IMR-90 (cell line): Measurements from ENCODE around the gene OR52E8. TPM values are rescaled to one million over a fixed set of nuclear protein-coding genes. Genes with fewer than 3 reads are reported as not detected.

Source experiments
- ATAC-seq: fragments of 200-7000 bp; cut with Tn5 transposase; 2 replicates; pipeline ENCODE4 v1.9.1; 2020; ENCODE audit warnings: low read depth, mild to moderate bottlenecking, moderate library complexity
- BruUV-seq: library from RNA; stranded (reverse); fragments of 400-500 nt; replicated peaks from 2 replicates; lab custom pipeline; 2021; lab: Mats Ljungman, UMichigan
- CTCF ChIA-PET: fragments of 300-600 bp; formaldehyde crosslinking; extraction: SDS; loops from one replicate; lab custom pipeline; 2021; ENCODE audit warnings: antibody characterized with exemption; lab: Yijun Ruan, JAX
- POLR2A ChIA-PET: fragments of 300-600 bp; sonication (Branson Sonifier 250); formaldehyde crosslinking; loops from one replicate; lab custom pipeline; 2022; ENCODE audit warnings: antibody characterized with exemption; ENCODE audit not compliant: unreplicated experiment; lab: Charles Lee
- DNase-seq: peaks from one replicate; pipeline ENCODE4 v3.0.0; 2013
- H2AFZ ChIP-seq: replicated peaks from 2 replicates; pipeline ENCODE3; 2013; ENCODE audit warnings: low read length, mild to moderate bottlenecking; ENCODE audit not compliant: poor library complexity
- H2AK5ac ChIP-seq: 2 replicates; pipeline ENCODE4 v1.6.1; 2013; ENCODE audit warnings: low read depth, low read length, inconsistent platforms
- H2AK9ac ChIP-seq: replicated peaks from 2 replicates; pipeline ENCODE3; 2013; ENCODE audit warnings: mild to moderate bottlenecking, low read depth, low read length, moderate library complexity; ENCODE audit not compliant: poor library complexity
- H2BK120ac ChIP-seq: 2 replicates; pipeline ENCODE4 v1.6.1; 2013; ENCODE audit warnings: low read depth, low read length, inconsistent platforms
- H2BK15ac ChIP-seq: 3 replicates; pipeline ENCODE4 v1.6.1; 2013; ENCODE audit warnings: low read depth, low read length, inconsistent platforms
- H2BK20ac ChIP-seq: 2 replicates; pipeline ENCODE4 v1.6.1; 2013; ENCODE audit warnings: low read depth, mild to moderate bottlenecking, inconsistent platforms, low read length, moderate library complexity
- H2BK5ac ChIP-seq: 2 replicates; pipeline ENCODE4 v1.6.1; 2013; ENCODE audit warnings: mild to moderate bottlenecking, low read depth, low read length, inconsistent platforms; ENCODE audit not compliant: poor library complexity, severe bottlenecking
- H3K14ac ChIP-seq: replicated peaks from 2 replicates; pipeline ENCODE4 v1.6.1; 2013; ENCODE audit warnings: low read depth, low read length, inconsistent platforms
- H3K18ac ChIP-seq: 2 replicates; pipeline ENCODE4 v1.6.1; 2013; ENCODE audit warnings: low read depth, low read length, control low read depth
- H3K23ac ChIP-seq: 2 replicates; pipeline ENCODE4 v1.6.1; 2013; ENCODE audit warnings: low read depth, low read length, inconsistent platforms
- H3K27ac ChIP-seq: 2 replicates; pipeline ENCODE4 v1.5.1; 2013; ENCODE audit warnings: mild to moderate bottlenecking, control low read depth, low read length; ENCODE audit not compliant: insufficient read depth
- H3K27me3 ChIP-seq: 2 replicates; pipeline ENCODE4 v1.6.1; 2013; ENCODE audit warnings: low read length; ENCODE audit not compliant: control insufficient read depth, insufficient read depth
- H3K36me3 ChIP-seq: 2 replicates; pipeline ENCODE4 v1.6.1; 2013; ENCODE audit warnings: low read length, mixed read lengths; ENCODE audit not compliant: control insufficient read depth, insufficient read depth
- H3K4ac ChIP-seq: 2 replicates; pipeline ENCODE4 v1.6.1; 2013; ENCODE audit warnings: low read depth, low read length, inconsistent platforms
- H3K4me1 ChIP-seq: 2 replicates; pipeline ENCODE4 v1.6.1; 2013; ENCODE audit warnings: low read length, mixed read lengths; ENCODE audit not compliant: control insufficient read depth, insufficient read depth
- H3K4me2 ChIP-seq: 2 replicates; pipeline ENCODE4 v1.6.1; 2013; ENCODE audit warnings: low read depth, mild to moderate bottlenecking, control low read depth, low read length, moderate library complexity
- H3K4me3 ChIP-seq: 2 replicates; pipeline ENCODE4 v1.5.1; 2013; ENCODE audit warnings: low read depth, mild to moderate bottlenecking, control low read depth, low read length, moderate library complexity; ENCODE audit not compliant: insufficient read depth
- H3K56ac ChIP-seq: 2 replicates; pipeline ENCODE4 v1.6.1; 2013; ENCODE audit warnings: low read length, inconsistent platforms; ENCODE audit not compliant: insufficient read depth; ENCODE audit errors: extremely low read depth
- H3K79me1 ChIP-seq, 2 experiments: 2 replicates each; pipeline ENCODE4 v1.6.1; 2013; ENCODE audit warnings: low read length in 2 of 2, inconsistent platforms in 1 of 2, low read depth in 1 of 2
- H3K9ac ChIP-seq: 2 replicates; pipeline ENCODE4 v1.6.1; 2013; ENCODE audit warnings: low read depth, low read length, control low read depth
- H3K9me1 ChIP-seq: 2 replicates; pipeline ENCODE4 v1.6.1; 2013; ENCODE audit warnings: low read length, inconsistent platforms; ENCODE audit not compliant: insufficient read depth
- H3K9me3 ChIP-seq: 2 replicates; pipeline ENCODE4 v1.6.1; 2013; ENCODE audit warnings: low read length; ENCODE audit not compliant: control insufficient read depth, insufficient read depth
- H4K20me1 ChIP-seq: 2 replicates; pipeline ENCODE4 v1.6.1; 2013; ENCODE audit warnings: low read length, inconsistent platforms; ENCODE audit not compliant: insufficient read depth
- H4K5ac ChIP-seq: 2 replicates; pipeline ENCODE4 v1.6.1; 2013; ENCODE audit warnings: mild to moderate bottlenecking, low read depth, low read length, control low read depth
- H4K8ac ChIP-seq, 2 experiments: 2 replicates each; pipeline ENCODE4 v1.6.1; 2013; ENCODE audit warnings: low read depth in 2 of 2, low read length in 2 of 2, control low read depth in 1 of 2, inconsistent platforms in 1 of 2
- H4K91ac ChIP-seq: 2 replicates; pipeline ENCODE4 v1.6.1; 2013; ENCODE audit warnings: low read depth, low read length, inconsistent platforms; ENCODE audit not compliant: insufficient read depth
- CEBPB ChIP-seq: IDR thresholded peaks from 2 replicates; pipeline ENCODE4 v1.6.1; 2012; ENCODE audit warnings: low read depth, low read length, improper control_type of control experiment
- CTCF ChIP-seq: conservative IDR thresholded peaks from 2 replicates; pipeline ENCODE4 v1.5.1; 2012; ENCODE audit warnings: mild to moderate bottlenecking, low read depth, low read length, improper control_type of control experiment
- MXI1 ChIP-seq: IDR thresholded peaks from 2 replicates; pipeline ENCODE4 v1.6.1; 2012; ENCODE audit warnings: low read depth, mild to moderate bottlenecking, low read length, moderate library complexity, borderline replicate concordance
- NFE2L2 ChIP-seq: fragments of 150-350 bp; IDR thresholded peaks from 2 replicates; pipeline ENCODE4 v1.6.1; 2016; ENCODE audit warnings: low read depth, mild to moderate bottlenecking, low read length
- POLR2A ChIP-seq: IDR thresholded peaks from 2 replicates; pipeline ENCODE4 v1.6.1; 2012; ENCODE audit warnings: mild to moderate bottlenecking, low read depth, low read length
- RCOR1 ChIP-seq: IDR thresholded peaks from 2 replicates; pipeline ENCODE4 v1.6.1; 2012; ENCODE audit warnings: mild to moderate bottlenecking, low read length, improper control_type of control experiment; ENCODE audit not compliant: insufficient replicate concordance
- USF2 ChIP-seq: fragments of 150-350 bp; IDR thresholded peaks from 2 replicates; pipeline ENCODE4 v1.6.1; 2017; ENCODE audit warnings: mild to moderate bottlenecking, antibody characterized with exemption, low read length, low read depth
- WGBS, 2 experiments: methylation state at CpG; one replicate each; pipeline versions ENCODE4 v1.1.5 to v1.1.7; 2013; ENCODE audit warnings: missing lambda C conversion rate in 2 of 2; ENCODE audit not compliant: insufficient read length in 1 of 2; ENCODE audit errors: extremely low coverage in 2 of 2; 5-methylcytosine and 5-hydroxymethylcytosine counted together
- dilution Hi-C: fragments of 300-500 bp; cut with HindIII; formaldehyde crosslinking; loops from one replicate; pipeline ENCODE4 v1.14.3; 2018; ENCODE audit warnings: low sequenced_read_pairs; ENCODE audit not compliant: unreplicated experiment
- in situ Hi-C: fragments of 300-500 bp; cut with MboI; formaldehyde crosslinking; loops from 3 replicates; pipeline ENCODE4 v1.14.3; 2019; ENCODE audit warnings: low sequenced_read_pairs, inconsistent platforms, mixed read lengths
- intact Hi-C: fragments of 100-400 bp; cut with micrococcal nuclease; formaldehyde crosslinking; loops from 2 replicates; pipeline ENCODE4 v1.10.0; 2022
- polyA plus RNA-seq, 3 experiments: library from polyadenylated mRNA; depleted of rRNA; stranded (reverse); fragments of >200 nt; gene quantifications; 2 replicates each; pipeline ENCODE4 v1.2.3, GENCODE V29; 2012; ENCODE audit warnings: low replicate concordance in 1 of 3
- total RNA-seq: library from RNA; depleted of rRNA; stranded (reverse); fragments of >200 nt; gene quantifications from 2 replicates; pipeline ENCODE4 v1.2.3, GENCODE V29; 2012
- TF ChIP-seq, protein P1 (sequence below): fragments of 150-350 bp; IDR thresholded peaks from 2 replicates; pipeline ENCODE4 v1.6.1; 2016; ENCODE audit warnings: low read depth, mild to moderate bottlenecking, low read length, moderate library complexity, borderline replicate concordance

The OR52E8 gene
- total and polyA plus RNA-seq, 2 of the 4 experiments (the other 2 are of a cell fraction): not detected

DNA sequence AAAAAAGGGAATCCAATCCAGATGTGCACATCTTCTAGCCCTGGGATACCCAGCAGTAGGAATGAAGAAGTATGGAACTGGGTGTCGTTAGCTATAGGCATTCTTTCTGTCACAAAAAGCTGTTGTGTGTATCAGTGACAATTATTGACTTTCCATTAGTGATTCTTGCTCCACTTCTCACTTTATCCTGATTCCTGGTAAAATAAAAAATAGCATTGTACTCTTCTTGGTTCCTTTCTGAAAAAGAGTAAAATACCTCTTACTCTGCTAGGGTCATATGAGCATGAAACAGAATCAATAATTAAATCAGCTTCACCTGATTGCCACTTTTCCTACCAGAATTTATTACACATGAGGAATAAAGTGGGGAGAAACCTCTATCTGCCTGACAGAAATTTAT is 15.7 kb downstream of the OR52E8 start, which contains the start of gene OR52E6:
Gene OR52E6 (minus strand): TSS at position 101 of the 400 bp plus-strand sequence. CDS start 0 bp downstream, at position 101.
- H4K5ac ChIP-seq: no peak within 1 kb of the TSS
- in situ Hi-C loops: no loop called here
- H3K79me1 ChIP-seq: no peaks in the 10 kb centered on the region
- H4K8ac ChIP-seq: no peak within 1 kb of the TSS
- CTCF ChIA-PET: no interaction called here
- ATAC-seq: no peak
- DNase-seq: no peak
- no peak within 1 kb of the TSS for H2BK5ac ChIP-seq
- H3K4ac ChIP-seq: no peak within 1 kb of the TSS
- BruUV-seq: no TSS peak
- no peak within 1 kb of the TSS for H2BK15ac ChIP-seq
- no peak within 1 kb of the TSS for H4K91ac ChIP-seq
- H3K36me3 ChIP-seq: no peaks in the 10 kb centered on the region
- no peak within 1 kb of the TSS for H2AK5ac ChIP-seq
- dilution Hi-C loops: no loop called here
- H3K4me2 ChIP-seq: no peak within 1 kb of the TSS
- no peaks in the 10 kb centered on the region for H3K27me3 ChIP-seq
- no peak within 1 kb of the TSS for H3K18ac ChIP-seq
- no peak within 1 kb of the TSS for H3K9ac ChIP-seq
- H3K9me1 ChIP-seq: no peaks in the 10 kb centered on the region
- no peak within 1 kb of the TSS for H3K56ac ChIP-seq
- 0 out of 2 replicates have a peak, but pooled peaks cover 2% of the 10 kb centered on the region for H3K9me3 ChIP-seq
- no peak within 1 kb of the TSS for H2AK9ac ChIP-seq
- POLR2A ChIA-PET: no interaction called here
- no peak within 1 kb of the TSS for H3K23ac ChIP-seq
- H2BK20ac ChIP-seq: no peak within 1 kb of the TSS
- no peak within 1 kb of the TSS for H3K27ac ChIP-seq
- TF ChIP-seq, protein P1, sequence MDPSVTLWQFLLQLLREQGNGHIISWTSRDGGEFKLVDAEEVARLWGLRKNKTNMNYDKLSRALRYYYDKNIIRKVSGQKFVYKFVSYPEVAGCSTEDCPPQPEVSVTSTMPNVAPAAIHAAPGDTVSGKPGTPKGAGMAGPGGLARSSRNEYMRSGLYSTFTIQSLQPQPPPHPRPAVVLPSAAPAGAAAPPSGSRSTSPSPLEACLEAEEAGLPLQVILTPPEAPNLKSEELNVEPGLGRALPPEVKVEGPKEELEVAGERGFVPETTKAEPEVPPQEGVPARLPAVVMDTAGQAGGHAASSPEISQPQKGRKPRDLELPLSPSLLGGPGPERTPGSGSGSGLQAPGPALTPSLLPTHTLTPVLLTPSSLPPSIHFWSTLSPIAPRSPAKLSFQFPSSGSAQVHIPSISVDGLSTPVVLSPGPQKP: no peak
- TF ChIP-seq RCOR1 (no peak), CTCF (no peak), CEBPB (no peak), MXI1 (no peak), POLR2A (no peak), USF2 (no peak), NFE2L2 (no peak)
- H3K4me3 ChIP-seq: no peak within 1 kb of the TSS
- no peaks in the 10 kb centered on the region for H3K4me1 ChIP-seq
- H4K20me1 ChIP-seq: no peaks in the 10 kb centered on the region
- WGBS, 2 experiments: no CpG with 5 or more reads among the region's 1 CpG
- H2BK120ac ChIP-seq: no peak within 1 kb of the TSS
- intact Hi-C loops: no loop called here
- H2AFZ ChIP-seq: no peak within 1 kb of the TSS
- no peak within 1 kb of the TSS for H3K14ac ChIP-seq
